GM23248 (cell line): ENCODE measurements around the gene EXOSC1. TPM values are rescaled to one million over a fixed set of nuclear protein-coding genes. Genes with fewer than 3 reads are reported as not detected.

Source experiments
- DNase-seq: peaks from one replicate; pipeline ENCODE4 v3.0.0-alpha.2; 2015
- H2AFZ ChIP-seq: fragments of 200-600 bp; sonication (generic); 2 replicates; pipeline ENCODE4 v1.6.1; 2016; ENCODE audit warnings: antibody characterized with exemption
- H3F3A ChIP-seq: fragments of 200-600 bp; sonication (generic); 2 replicates; pipeline ENCODE4 v1.6.1; 2016; ENCODE audit warnings: mild to moderate bottlenecking, antibody characterized with exemption, mixed run types; ENCODE audit not compliant: insufficient read depth
- H3K27ac ChIP-seq: fragments of 200-600 bp; sonication (generic); 2 replicates; pipeline ENCODE4 v1.5.1; 2016; ENCODE audit warnings: mild to moderate bottlenecking
- H3K27me3 ChIP-seq: fragments of 200-600 bp; sonication (generic); replicated peaks from 2 replicates; pipeline ENCODE4 v1.6.1; 2016; ENCODE audit warnings: mild to moderate bottlenecking; ENCODE audit not compliant: insufficient read depth
- H3K36me3 ChIP-seq: fragments of 200-600 bp; sonication (generic); 2 replicates; pipeline ENCODE4 v1.6.1; 2016; ENCODE audit warnings: low read depth, mild to moderate bottlenecking
- H3K4me1 ChIP-seq: fragments of 200-600 bp; sonication (generic); 2 replicates; pipeline ENCODE4 v1.6.1; 2016; ENCODE audit warnings: mild to moderate bottlenecking; ENCODE audit not compliant: insufficient read depth
- H3K4me2 ChIP-seq: fragments of 200-600 bp; sonication (generic); one replicate; pipeline ENCODE4 v1.6.1; 2016; ENCODE audit warnings: mild to moderate bottlenecking; ENCODE audit not compliant: unreplicated experiment
- H3K4me3 ChIP-seq: fragments of 200-600 bp; sonication (generic); 2 replicates; pipeline ENCODE4 v1.5.1; 2016; ENCODE audit warnings: mild to moderate bottlenecking
- H3K79me2 ChIP-seq: fragments of 200-600 bp; sonication (generic); 2 replicates; pipeline ENCODE4 v1.6.1; 2016; ENCODE audit warnings: mild to moderate bottlenecking; ENCODE audit not compliant: insufficient read depth
- H3K9ac ChIP-seq: fragments of 200-600 bp; sonication (generic); 2 replicates; pipeline ENCODE4 v1.6.1; 2016; ENCODE audit warnings: mild to moderate bottlenecking
- H3K9me2 ChIP-seq: fragments of 200-600 bp; sonication (generic); 2 replicates; pipeline ENCODE4 v1.6.1; 2016; ENCODE audit warnings: mixed run types, mild to moderate bottlenecking, moderate library complexity; ENCODE audit not compliant: insufficient read depth
- H3K9me3 ChIP-seq: fragments of 200-600 bp; sonication (generic); one replicate; pipeline ENCODE4 v1.6.1; 2017; ENCODE audit warnings: low read depth
- H4K20me1 ChIP-seq: fragments of 200-600 bp; sonication (generic); 2 replicates; pipeline ENCODE4 v1.6.0; 2016; ENCODE audit not compliant: insufficient read depth
- EZH2 ChIP-seq: fragments of 200-600 bp; sonication (generic); IDR thresholded peaks from 2 replicates; pipeline ENCODE4 v1.6.1; 2018; ENCODE audit warnings: antibody characterized with exemption, mild to moderate bottlenecking; ENCODE audit not compliant: insufficient read depth, poor library complexity, severe bottlenecking
- EZH2phosphoT487 ChIP-seq: fragments of 200-600 bp; sonication (generic); IDR thresholded peaks from 2 replicates; pipeline ENCODE4 v1.6.1; 2018; ENCODE audit warnings: antibody characterized with exemption, moderate library complexity, mild to moderate bottlenecking, low read depth; ENCODE audit not compliant: insufficient read depth
- WGBS, 2 experiments: methylation state at CpG; one replicate each; pipeline ENCODE4 v1.1.6; 2015 to 2017; ENCODE audit warnings: low lambda C conversion rate in 2 of 2, low coverage in 1 of 2; ENCODE audit errors: missing lambda C conversion rate in 2 of 2; 5-methylcytosine and 5-hydroxymethylcytosine counted together
- in situ Hi-C: fragments of 300-500 bp; cut with MboI; formaldehyde crosslinking; loops from 2 replicates; pipeline ENCODE4 v1.15.0; 2020
- polyA plus RNA-seq: library from polyadenylated mRNA; unstranded; fragments of >200 nt; fragmentation: Nextera tagmentation; extraction: Ambion mirVana; gene quantifications from 2 replicates; pipeline ENCODE4 v1.2.1, GENCODE V29; 2016
- total RNA-seq: library from RNA; depleted of rRNA; stranded (reverse); fragments of >200 nt; shearing (Covaris generic); gene quantifications from 2 replicates; pipeline ENCODE4 v1.2.3, GENCODE V29; 2014

The EXOSC1 gene
- total and polyA plus RNA-seq, 2 experiments from 2014 or later = 46.8 to 56.6 TPM

DNA sequence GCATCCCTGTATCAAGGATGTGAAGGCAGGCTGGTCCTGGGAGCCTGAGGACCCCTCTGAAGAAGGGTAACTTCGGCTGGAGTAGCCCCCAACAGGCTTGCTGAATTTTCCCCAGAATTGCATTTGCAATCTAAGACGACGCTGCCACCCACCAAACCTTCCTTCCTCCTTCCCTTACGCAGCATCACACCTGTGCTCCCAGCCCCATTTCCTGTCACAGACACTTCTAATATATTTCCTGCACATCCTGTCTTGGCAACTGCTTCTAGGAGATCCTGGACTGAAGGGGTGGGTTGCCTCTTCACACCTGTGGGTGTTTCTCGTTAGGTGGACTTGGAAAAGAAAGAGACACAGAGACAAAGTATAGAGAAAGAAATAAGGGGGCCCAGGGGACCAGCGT is 29.2 kb downstream of the EXOSC1 start:
- WGBS, 2 experiments = 83 to 87% methylated on average over 6 of the region's 6 CpGs
- H3K9me2 ChIP-seq = no peaks in the 10 kb centered on the region
- no peaks in the 10 kb centered on the region for H3K36me3 ChIP-seq
- peaks cover 9% of the 10 kb centered on the region; the same call in 1 of the 2 replicates for H3K79me2 ChIP-seq
- H3K4me1 ChIP-seq = peaks cover 17% of the 10 kb centered on the region
- H3K27ac ChIP-seq = no peak overlapping the region
- H3F3A ChIP-seq = peaks cover 21% of the 10 kb centered on the region
- H3K9ac ChIP-seq = no peak overlapping the region
- H4K20me1 ChIP-seq = no peaks in the 10 kb centered on the region
- TF ChIP-seq EZH2 = no peak
- TF ChIP-seq EZH2phosphoT487 = no peak
- no peak for DNase-seq
- no peak overlapping the region for H3K4me2 ChIP-seq
- in situ Hi-C loops = no loop called here
- no peak overlapping the region for H3K4me3 ChIP-seq
- no peaks in the 10 kb centered on the region for H3K27me3 ChIP-seq
- H2AFZ ChIP-seq = no peak overlapping the region
- H3K9me3 ChIP-seq = no peaks in the 10 kb centered on the region

DNA sequence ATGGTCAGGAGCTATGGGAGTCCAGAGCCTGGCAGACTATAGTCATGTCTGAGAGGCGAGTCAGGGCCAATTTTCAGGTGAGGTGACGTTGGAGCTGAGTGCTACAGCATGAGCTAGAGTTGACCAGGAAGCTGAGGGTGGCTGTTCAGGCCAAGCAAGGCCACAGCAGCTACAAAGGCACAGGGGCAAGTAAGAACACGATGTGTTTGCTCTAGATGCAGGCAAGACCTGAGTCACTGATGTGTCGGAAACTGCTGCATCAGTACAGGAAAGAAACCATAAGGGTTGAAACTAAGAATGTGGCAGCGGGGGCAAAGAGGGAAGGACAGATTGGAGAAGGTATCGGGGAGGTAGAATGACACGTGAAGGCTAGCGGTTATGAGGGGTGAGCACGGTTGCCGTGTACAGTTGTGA is 32.9 kb downstream of the EXOSC1 start:
- in situ Hi-C loops = no loop called here
- H3K4me1 ChIP-seq = peaks cover 9% of the 10 kb centered on the region; the same call in 1 of the 2 replicates
- no peaks in the 10 kb centered on the region for H4K20me1 ChIP-seq
- 89 to 90% methylated on average over 10 of the region's 10 CpGs for WGBS, 2 experiments
- peaks cover 4% of the 10 kb centered on the region; the same call in 1 of the 2 replicates for H3F3A ChIP-seq
- no peak overlapping the region for H3K4me2 ChIP-seq
- no peaks in the 10 kb centered on the region for H3K9me2 ChIP-seq
- no peaks in the 10 kb centered on the region for H3K9me3 ChIP-seq
- H3K9ac ChIP-seq = no peak overlapping the region
- H3K36me3 ChIP-seq = no peaks in the 10 kb centered on the region
- TF ChIP-seq EZH2phosphoT487 = no peak
- H3K27ac ChIP-seq = no peak overlapping the region
- no peaks in the 10 kb centered on the region for H3K79me2 ChIP-seq
- no peak for DNase-seq
- no peak overlapping the region for H3K4me3 ChIP-seq
- H3K27me3 ChIP-seq = no peaks in the 10 kb centered on the region
- H2AFZ ChIP-seq = no peak overlapping the region

- in situ Hi-C loops = no loop called here
- H3K9me3 ChIP-seq = no peaks in the 10 kb centered on the region
- H3K36me3 ChIP-seq = no peaks in the 10 kb centered on the region
- H3K9me2 ChIP-seq = no peaks in the 10 kb centered on the region
- H3K9ac ChIP-seq = no peak overlapping the region
- TF ChIP-seq EZH2 = no peak
- no peak for TF ChIP-seq EZH2phosphoT487
- DNase-seq = no peak
- WGBS, 2 experiments = 76% methylated on average over 4 of the region's 4 CpGs
- peaks cover 11% of the 10 kb centered on the region; the same call in 1 of the 2 replicates for H3F3A ChIP-seq
- H4K20me1 ChIP-seq = no peaks in the 10 kb centered on the region
- H3K4me3 ChIP-seq = no peak overlapping the region
- H3K79me2 ChIP-seq = no peaks in the 10 kb centered on the region
- peaks cover 9% of the 10 kb centered on the region; the same call in 1 of the 2 replicates for H3K4me1 ChIP-seq
- H3K27me3 ChIP-seq = no peaks in the 10 kb centered on the region
- no peak overlapping the region for H3K4me2 ChIP-seq
- H2AFZ ChIP-seq = no peak overlapping the region
- no peak overlapping the region for H3K27ac ChIP-seq
Observed at GRCh38 chr10:97411406-97411805, 34.4 kb downstream of the EXOSC1 start.

- Histone ChIP-seq H2AFZ (no peak overlapping the region), H3K4me1 (no peaks in the 10 kb centered on the region), H3K27ac (no peak overlapping the region), H3F3A (0 out of 2 replicates have a peak, but pooled peaks cover 7% of the 10 kb centered on the region), H3K4me2 (no peak overlapping the region), H3K79me2 (no peaks in the 10 kb centered on the region), H3K9ac (no peak overlapping the region), H3K9me2 (no peaks in the 10 kb centered on the region), H3K9me3 (no peaks in the 10 kb centered on the region), H4K20me1 (no peaks in the 10 kb centered on the region), H3K4me3 (no peak overlapping the region), H3K27me3 (no peaks in the 10 kb centered on the region), H3K36me3 (no peaks in the 10 kb centered on the region)
- no peak for TF ChIP-seq EZH2
- in situ Hi-C loops = no loop called here
- 82 to 84% methylated on average over 10 of the region's 10 CpGs for WGBS, 2 experiments
- no peak for DNase-seq
Observed at GRCh38 chr10:97408496-97408992, 37.3 kb downstream of the EXOSC1 start.

DNA sequence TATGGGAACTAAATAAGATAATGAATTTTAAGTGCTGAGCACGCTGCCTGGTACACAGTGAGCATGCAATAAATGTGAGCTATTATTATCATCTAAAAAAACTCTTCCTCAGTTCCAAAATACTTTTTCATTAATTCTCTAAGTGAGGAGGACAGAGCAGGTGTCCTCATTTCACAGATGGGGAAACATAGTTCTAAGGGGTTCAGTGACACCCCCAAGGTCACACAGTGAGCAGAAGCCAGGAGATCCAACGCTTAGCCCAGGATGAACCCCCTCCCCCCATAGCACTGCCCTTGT is 37.9 kb downstream of the EXOSC1 start:
- no peaks in the 10 kb centered on the region for H3K27me3 ChIP-seq
- H3K4me1 ChIP-seq = no peaks in the 10 kb centered on the region
- H3K36me3 ChIP-seq = no peaks in the 10 kb centered on the region
- H3K4me3 ChIP-seq = no peak overlapping the region
- no peaks in the 10 kb centered on the region for H3K9me2 ChIP-seq
- no peak overlapping the region for H3K4me2 ChIP-seq
- no peaks in the 10 kb centered on the region for H4K20me1 ChIP-seq
- H3K9me3 ChIP-seq = no peaks in the 10 kb centered on the region
- no peak overlapping the region for H2AFZ ChIP-seq
- in situ Hi-C loops = no loop called here
- no peak for DNase-seq
- 0 out of 2 replicates have a peak, but pooled peaks cover 7% of the 10 kb centered on the region for H3F3A ChIP-seq
- H3K79me2 ChIP-seq = no peaks in the 10 kb centered on the region
- WGBS, 2 experiments = 92 to 100% methylated on average over 2 of the region's 2 CpGs
- TF ChIP-seq EZH2 (no peak), EZH2phosphoT487 (no peak)
- no peak overlapping the region for H3K9ac ChIP-seq
- no peak overlapping the region for H3K27ac ChIP-seq
